HepG2 (cell line): ENCODE data around the gene ZNF816. TPM values are rescaled to one million over a fixed set of nuclear protein-coding genes. Genes with fewer than 3 reads are reported as not detected.
A peak's percentile ranks its signal among the peaks of the same experiment; 100 is the strongest.

Experiments used
- ARID4A ChIP-seq: sonication (generic); formaldehyde crosslinking; IDR thresholded peaks from 2 replicates; pipeline ENCODE4 v1.5.0; 2020; ENCODE audit warnings: mild to moderate bottlenecking, missing genetic modification reagents, borderline replicate concordance
- FOXK1 ChIP-seq: sonication (generic); formaldehyde crosslinking; IDR thresholded peaks from 2 replicates; pipeline ENCODE4 v1.4.0; 2020; ENCODE audit warnings: low read depth, missing genetic modification reagents, borderline replicate concordance
- KIAA2018 ChIP-seq: sonication (generic); formaldehyde crosslinking; IDR thresholded peaks from 2 replicates; pipeline ENCODE4 v1.5.0; 2020; ENCODE audit warnings: mild to moderate bottlenecking, missing genetic modification reagents, borderline replicate concordance
- PHF21A ChIP-seq: sonication (generic); formaldehyde crosslinking; IDR thresholded peaks from 2 replicates; pipeline ENCODE4 v1.5.0; 2020; ENCODE audit warnings: mild to moderate bottlenecking, missing genetic modification reagents
- SRF ChIP-seq: IDR thresholded peaks from 2 replicates; pipeline ENCODE4 v1.6.1; 2011; ENCODE audit warnings: mild to moderate bottlenecking, low read depth, low read length, moderate library complexity
- ZNF574 ChIP-seq: sonication (generic); formaldehyde crosslinking; IDR thresholded peaks from 2 replicates; pipeline ENCODE4 v1.4.0; 2020; ENCODE audit warnings: missing genetic modification reagents
- polyA plus RNA-seq, 8 experiments: library from polyadenylated mRNA; depleted of rRNA in 3 of 8; stranded (reverse) in 7 of 8; unstranded in 1 of 8; fragments of >200 nt; fragmentation: Illumina TruSeq in 4 of 8; extraction: Trizol in 4 of 8; gene quantifications; 2 replicates each; pipeline versions ENCODE4 v1.2.1 to v1.2.3, GENCODE V29; 2011 to 2016; ENCODE audit warnings: low read depth in 4 of 8, missing spikeins in 1 of 8, mixed read lengths in 1 of 8; ENCODE audit not compliant: insufficient read depth in 1 of 8
- total RNA-seq, 5 experiments: library from RNA; depleted of rRNA; stranded (reverse); fragments of >200 nt; fragmentation: Illumina TruSeq; extraction: Trizol; gene quantifications; 2 replicates each; pipeline ENCODE4 v1.2.3, GENCODE V29; 2016; ENCODE audit warnings: low read depth in 1 of 5
- TF ChIP-seq, protein P1 (sequence below): sonication (generic); formaldehyde crosslinking; IDR thresholded peaks from 2 replicates; pipeline ENCODE4; 2020; ENCODE audit warnings: missing genetic modification reagents, mild to moderate bottlenecking, borderline replicate concordance

Gene ZNF816
- total and polyA plus RNA-seq, 2 of the 13 experiments (the other 11 are each of a cell fraction or from before 2014, with no cell fraction given) = 5.2 to 14.1 TPM

- TF ChIP-seq, protein P1, sequence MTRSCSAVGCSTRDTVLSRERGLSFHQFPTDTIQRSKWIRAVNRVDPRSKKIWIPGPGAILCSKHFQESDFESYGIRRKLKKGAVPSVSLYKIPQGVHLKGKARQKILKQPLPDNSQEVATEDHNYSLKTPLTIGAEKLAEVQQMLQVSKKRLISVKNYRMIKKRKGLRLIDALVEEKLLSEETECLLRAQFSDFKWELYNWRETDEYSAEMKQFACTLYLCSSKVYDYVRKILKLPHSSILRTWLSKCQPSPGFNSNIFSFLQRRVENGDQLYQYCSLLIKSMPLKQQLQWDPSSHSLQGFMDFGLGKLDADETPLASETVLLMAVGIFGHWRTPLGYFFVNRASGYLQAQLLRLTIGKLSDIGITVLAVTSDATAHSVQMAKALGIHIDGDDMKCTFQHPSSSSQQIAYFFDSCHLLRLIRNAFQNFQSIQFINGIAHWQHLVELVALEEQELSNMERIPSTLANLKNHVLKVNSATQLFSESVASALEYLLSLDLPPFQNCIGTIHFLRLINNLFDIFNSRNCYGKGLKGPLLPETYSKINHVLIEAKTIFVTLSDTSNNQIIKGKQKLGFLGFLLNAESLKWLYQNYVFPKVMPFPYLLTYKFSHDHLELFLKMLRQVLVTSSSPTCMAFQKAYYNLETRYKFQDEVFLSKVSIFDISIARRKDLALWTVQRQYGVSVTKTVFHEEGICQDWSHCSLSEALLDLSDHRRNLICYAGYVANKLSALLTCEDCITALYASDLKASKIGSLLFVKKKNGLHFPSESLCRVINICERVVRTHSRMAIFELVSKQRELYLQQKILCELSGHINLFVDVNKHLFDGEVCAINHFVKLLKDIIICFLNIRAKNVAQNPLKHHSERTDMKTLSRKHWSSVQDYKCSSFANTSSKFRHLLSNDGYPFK (CRISPR knock-in tag) = peak; percentile 32; the same call in 1 of the 2 replicates
- TF ChIP-seq FOXK1 (CRISPR knock-in tag) (0 out of 2 replicates have a peak, but pooled peaks have one; percentile 24), SRF (peak; percentile 88), KIAA2018 (CRISPR knock-in tag) (0 out of 2 replicates have a peak, but pooled peaks have one; percentile 13), PHF21A (CRISPR knock-in tag) (0 out of 2 replicates have a peak, but pooled peaks have one; percentile 13), ARID4A (CRISPR knock-in tag) (peak; percentile 76; the same call in 1 of the 2 replicates), ZNF574 (CRISPR knock-in tag) (peak; percentile 36; the same call in 1 of the 2 replicates)
These were observed 39.6 kb downstream of the ZNF816 start, which contains the start of gene ZNF888 (continued) for GRCh38 chr19:52922841-52923777.
